ENCODE data around the gene LIFR.
"Not testable (repeated sequence)": the region's sequence is repeated elsewhere in the genome, so short reads cannot be mapped to it uniquely, and the experiment has no call there.

The LIFR gene

GRCh38 chr5:38569180-38569579, 12.7 kb upstream of the LIFR start:
- Histone ChIP-seq H3K9ac (ENCODE audit: low read depth, low read length, poor library complexity, severe bottlenecking) (no peak overlapping the region), H3K9me3 (ENCODE audit: insufficient read depth, low read depth, low read length) (no peaks in the 10 kb centered on the region), H3K4me3 (ENCODE audit: low read length, poor library complexity, severe bottlenecking) (no peak overlapping the region), H3K27me3 (ENCODE audit: insufficient read depth, low read length, poor library complexity, severe bottlenecking) (no peaks in the 10 kb centered on the region), H3K36me3 (ENCODE audit: insufficient read depth, low read length) (no peaks in the 10 kb centered on the region), H3F3A (ENCODE audit: low read depth) (no peaks in the 10 kb centered on the region), H3K4me2 (ENCODE audit: low read depth, low read length, poor library complexity, severe bottlenecking) (no peak overlapping the region), H3K9me2 (replicated peaks; ENCODE audit: low read depth, low read length) (no peaks in the 10 kb centered on the region), H3K79me2 (ENCODE audit: insufficient read depth, low read length) (no peaks in the 10 kb centered on the region), H3K4me1 (ENCODE audit: insufficient read depth, low read length, poor library complexity, severe bottlenecking) (no peaks in the 10 kb centered on the region), H4K20me1 (ENCODE audit: insufficient read depth, low read length, poor library complexity, severe bottlenecking) (no peaks in the 10 kb centered on the region), H2AFZ (ENCODE audit: low read length) (no peak overlapping the region)
- TF ChIP-seq CTCF (conservative IDR thresholded peaks at IDR 0.05; ENCODE audit: low read length) (no peak), EZH2phosphoT487 (IDR thresholded peaks at IDR 0.05; ENCODE audit: borderline replicate concordance) (no peak)

GRCh38 chr5:38567306-38567705, 10.9 kb upstream of the LIFR start:
- not testable (repeated sequence) for H3K27me3 ChIP-seq (ENCODE audit: insufficient read depth, low read length, poor library complexity, severe bottlenecking); H3K9ac ChIP-seq (ENCODE audit: low read depth, low read length, poor library complexity, severe bottlenecking); H3K9me3 ChIP-seq (ENCODE audit: insufficient read depth, low read depth, low read length); H3K9me2 ChIP-seq (replicated peaks; ENCODE audit: low read depth, low read length); H3K79me2 ChIP-seq (ENCODE audit: insufficient read depth, low read length); H3K4me3 ChIP-seq (ENCODE audit: low read length, poor library complexity, severe bottlenecking); H3K4me2 ChIP-seq (ENCODE audit: low read depth, low read length, poor library complexity, severe bottlenecking); H3K4me1 ChIP-seq (ENCODE audit: insufficient read depth, low read length, poor library complexity, severe bottlenecking); H3F3A ChIP-seq (ENCODE audit: low read depth); H2AFZ ChIP-seq (ENCODE audit: low read length); H4K20me1 ChIP-seq (ENCODE audit: insufficient read depth, low read length, poor library complexity, severe bottlenecking); H3K36me3 ChIP-seq (ENCODE audit: insufficient read depth, low read length)

- no peak overlapping the region for H2AFZ ChIP-seq (ENCODE audit: low read length)
- H3K9me2 ChIP-seq (replicated peaks; ENCODE audit: low read depth, low read length), result no peaks in the 10 kb centered on the region
- H3K9ac ChIP-seq (ENCODE audit: low read depth, low read length, poor library complexity, severe bottlenecking), result no peak overlapping the region
- TF ChIP-seq CTCF (conservative IDR thresholded peaks at IDR 0.05; ENCODE audit: low read length), result no peak
- TF ChIP-seq EZH2phosphoT487 (IDR thresholded peaks at IDR 0.05; ENCODE audit: borderline replicate concordance), result no peak
- no peaks in the 10 kb centered on the region for H3K4me1 ChIP-seq (ENCODE audit: insufficient read depth, low read length, poor library complexity, severe bottlenecking)
- H3K27me3 ChIP-seq (ENCODE audit: insufficient read depth, low read length, poor library complexity, severe bottlenecking), result no peaks in the 10 kb centered on the region
- no peaks in the 10 kb centered on the region for H3K79me2 ChIP-seq (ENCODE audit: insufficient read depth, low read length)
- no peaks in the 10 kb centered on the region for H4K20me1 ChIP-seq (ENCODE audit: insufficient read depth, low read length, poor library complexity, severe bottlenecking)
- no peak overlapping the region for H3K4me2 ChIP-seq (ENCODE audit: low read depth, low read length, poor library complexity, severe bottlenecking)
- H3F3A ChIP-seq (ENCODE audit: low read depth), result no peaks in the 10 kb centered on the region
- H3K9me3 ChIP-seq (ENCODE audit: insufficient read depth, low read depth, low read length), result no peaks in the 10 kb centered on the region
- no peaks in the 10 kb centered on the region for H3K36me3 ChIP-seq (ENCODE audit: insufficient read depth, low read length)
- H3K4me3 ChIP-seq (ENCODE audit: low read length, poor library complexity, severe bottlenecking), result no peak overlapping the region
These were observed 7.2 kb upstream of the LIFR start for GRCh38 chr5:38563624-38564023.

- Histone ChIP-seq H3K4me2 (ENCODE audit: low read depth, low read length, poor library complexity, severe bottlenecking) (no peak overlapping the region), H3K9ac (ENCODE audit: low read depth, low read length, poor library complexity, severe bottlenecking) (no peak overlapping the region), H3K4me1 (ENCODE audit: insufficient read depth, low read length, poor library complexity, severe bottlenecking) (no peaks in the 10 kb centered on the region), H3F3A (ENCODE audit: low read depth) (no peaks in the 10 kb centered on the region), H3K9me2 (replicated peaks; ENCODE audit: low read depth, low read length) (no peaks in the 10 kb centered on the region), H4K20me1 (ENCODE audit: insufficient read depth, low read length, poor library complexity, severe bottlenecking) (no peaks in the 10 kb centered on the region), H3K4me3 (ENCODE audit: low read length, poor library complexity, severe bottlenecking) (no peak overlapping the region), H3K27me3 (ENCODE audit: insufficient read depth, low read length, poor library complexity, severe bottlenecking) (no peaks in the 10 kb centered on the region), H3K9me3 (ENCODE audit: insufficient read depth, low read depth, low read length) (no peaks in the 10 kb centered on the region), H2AFZ (ENCODE audit: low read length) (no peak overlapping the region), H3K79me2 (ENCODE audit: insufficient read depth, low read length) (no peaks in the 10 kb centered on the region), H3K36me3 (ENCODE audit: insufficient read depth, low read length) (no peaks in the 10 kb centered on the region)
- TF ChIP-seq EZH2phosphoT487 (IDR thresholded peaks at IDR 0.05; ENCODE audit: borderline replicate concordance), result no peak
- no peak for TF ChIP-seq CTCF (conservative IDR thresholded peaks at IDR 0.05; ENCODE audit: low read length)
These were observed 6.2 kb upstream of the LIFR start for GRCh38 chr5:38562444-38563210.

Measured in Loucy (cell line).